C4-2B (cell line): Measurements from ENCODE around the gene ZC3H12C.
"Not testable (repeated sequence)": the region's sequence is repeated elsewhere in the genome, so short reads cannot be mapped to it uniquely, and the experiment has no call there.

Experiments used
- H3K27ac ChIP-seq: fragments of 450-650 bp; 2 replicates; pipeline ENCODE4 v1.5.1; 2017
- ZFX ChIP-seq: fragments of 450-650 bp; IDR thresholded peaks from 2 replicates; pipeline ENCODE4 v1.6.1; 2017
- TF ChIP-seq, protein P1 (sequence below): fragments of 450-650 bp; conservative IDR thresholded peaks from 2 replicates; pipeline ENCODE4 v1.5.1; 2017; ENCODE audit warnings: mild to moderate bottlenecking

The ZC3H12C gene

GRCh38 chr11:110059706-110060463, 33.3 kb upstream of the ZC3H12C start:
- H3K27ac ChIP-seq: no peak overlapping the region
- no peak for TF ChIP-seq ZFX
- TF ChIP-seq, protein P1, sequence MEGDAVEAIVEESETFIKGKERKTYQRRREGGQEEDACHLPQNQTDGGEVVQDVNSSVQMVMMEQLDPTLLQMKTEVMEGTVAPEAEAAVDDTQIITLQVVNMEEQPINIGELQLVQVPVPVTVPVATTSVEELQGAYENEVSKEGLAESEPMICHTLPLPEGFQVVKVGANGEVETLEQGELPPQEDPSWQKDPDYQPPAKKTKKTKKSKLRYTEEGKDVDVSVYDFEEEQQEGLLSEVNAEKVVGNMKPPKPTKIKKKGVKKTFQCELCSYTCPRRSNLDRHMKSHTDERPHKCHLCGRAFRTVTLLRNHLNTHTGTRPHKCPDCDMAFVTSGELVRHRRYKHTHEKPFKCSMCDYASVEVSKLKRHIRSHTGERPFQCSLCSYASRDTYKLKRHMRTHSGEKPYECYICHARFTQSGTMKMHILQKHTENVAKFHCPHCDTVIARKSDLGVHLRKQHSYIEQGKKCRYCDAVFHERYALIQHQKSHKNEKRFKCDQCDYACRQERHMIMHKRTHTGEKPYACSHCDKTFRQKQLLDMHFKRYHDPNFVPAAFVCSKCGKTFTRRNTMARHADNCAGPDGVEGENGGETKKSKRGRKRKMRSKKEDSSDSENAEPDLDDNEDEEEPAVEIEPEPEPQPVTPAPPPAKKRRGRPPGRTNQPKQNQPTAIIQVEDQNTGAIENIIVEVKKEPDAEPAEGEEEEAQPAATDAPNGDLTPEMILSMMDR: no peak

DNA sequence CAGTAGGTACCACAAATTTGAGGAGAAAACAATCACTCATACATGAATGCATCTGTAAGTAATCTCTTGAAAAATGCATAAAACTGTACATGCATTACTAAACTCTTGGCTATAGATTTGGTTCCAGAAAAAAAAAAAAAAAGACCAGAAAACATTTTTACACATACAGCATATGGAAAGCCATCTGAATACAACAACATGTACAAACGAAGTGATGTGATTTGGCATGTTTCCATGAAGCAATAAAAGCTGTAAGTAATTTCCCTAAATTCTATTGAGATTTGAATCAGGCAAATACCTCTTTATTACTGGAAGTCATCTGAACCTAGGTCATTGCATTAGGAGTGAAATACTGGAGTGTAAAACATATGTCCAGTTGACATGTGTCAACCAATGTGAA, 31.9 kb upstream of the ZC3H12C start:
- TF ChIP-seq, protein P1: no peak
- no peak for TF ChIP-seq ZFX
- H3K27ac ChIP-seq: no peak overlapping the region

- TF ChIP-seq, protein P1: no peak
- TF ChIP-seq ZFX: no peak
- H3K27ac ChIP-seq: no peak overlapping the region
These were observed 30.9 kb upstream of the ZC3H12C start for GRCh38 chr11:110062247-110062646.

DNA sequence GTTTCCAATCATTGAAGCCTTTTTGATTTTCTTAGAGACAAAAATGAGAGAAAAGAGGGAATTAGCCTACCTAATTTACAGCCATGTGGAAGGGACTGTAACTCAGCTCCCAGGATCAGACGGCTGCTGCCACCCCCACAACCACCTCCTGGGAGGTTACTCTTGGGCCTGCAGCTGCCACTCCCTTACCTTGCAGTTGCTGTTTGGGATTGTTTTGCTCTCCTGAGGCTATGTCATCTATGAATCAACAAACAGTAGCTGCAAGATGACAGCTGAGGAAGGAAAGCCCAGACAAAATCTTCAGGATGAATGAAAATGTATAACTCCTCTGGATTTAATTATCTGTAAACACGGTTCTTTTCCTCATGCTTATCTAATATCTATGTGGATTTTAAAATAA, 28.0 kb upstream of the ZC3H12C start:
- H3K27ac ChIP-seq: no peak overlapping the region
- no peak for TF ChIP-seq ZFX
- TF ChIP-seq, protein P1: no peak

DNA sequence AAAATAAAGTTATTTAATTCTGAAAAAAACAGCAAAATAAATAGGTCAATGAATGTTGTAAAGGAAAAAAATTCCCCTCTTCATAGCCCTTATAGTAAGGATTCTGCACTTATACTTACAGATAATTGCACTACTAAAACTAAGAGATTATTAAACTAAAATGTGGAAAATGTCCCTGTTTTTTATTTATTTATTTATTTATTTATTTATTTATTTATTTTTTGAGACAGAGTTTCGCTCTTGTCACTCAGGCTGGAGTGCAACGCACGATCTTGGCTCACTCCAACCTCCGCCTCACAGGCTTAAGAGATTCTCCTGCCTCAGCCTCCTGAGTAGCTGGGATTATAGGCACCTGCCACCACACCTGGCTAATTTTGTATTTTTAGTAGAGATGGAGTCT, 25.2 kb upstream of the ZC3H12C start:
- not testable (repeated sequence) for H3K27ac ChIP-seq

GRCh38 chr11:110069158-110069737, 23.9 kb upstream of the ZC3H12C start:
- 0 out of 2 replicates have a peak overlapping the region, but pooled peaks have one; percentile 6 for H3K27ac ChIP-seq
- TF ChIP-seq, protein P1: no peak
- no peak for TF ChIP-seq ZFX

DNA sequence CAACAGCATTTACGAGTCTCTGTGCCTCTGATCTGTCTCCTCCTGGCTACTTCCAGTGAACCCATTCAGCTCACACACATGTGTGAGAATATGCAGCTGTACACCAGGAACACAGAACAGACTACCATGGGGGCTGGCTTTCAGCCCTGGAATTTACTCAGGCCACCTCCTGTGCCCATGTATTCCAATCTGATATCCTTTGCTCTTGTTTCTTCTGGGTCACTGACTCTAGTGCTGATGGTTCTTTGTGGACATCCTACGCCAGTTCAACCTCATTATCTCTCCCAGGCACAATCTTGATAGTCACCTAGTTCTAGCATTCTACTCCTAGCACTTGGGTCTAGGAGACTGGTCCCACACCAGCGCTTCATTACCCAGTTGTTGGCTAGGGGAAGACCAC, 23.0 kb upstream of the ZC3H12C start:
- TF ChIP-seq ZFX: no peak
- TF ChIP-seq, protein P1: no peak
- H3K27ac ChIP-seq: no peak overlapping the region

DNA sequence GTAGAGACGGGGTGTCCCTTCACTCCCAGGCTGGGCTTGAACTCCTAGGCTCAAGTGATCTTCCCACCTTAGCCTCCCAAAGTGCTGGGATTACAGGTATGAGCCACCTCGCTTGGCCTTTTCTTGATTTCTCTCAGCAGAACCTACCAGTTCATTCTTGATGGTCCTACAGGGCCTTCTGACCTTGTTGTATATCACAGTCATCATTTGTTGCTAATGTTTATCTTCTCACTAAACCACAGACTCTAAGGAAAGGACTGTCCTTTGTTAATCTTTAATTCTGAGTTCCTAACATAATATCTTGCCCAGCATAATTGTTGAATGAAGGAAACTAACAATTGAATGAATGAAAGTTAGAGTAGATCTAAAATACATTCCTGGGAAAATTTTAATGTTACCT, 22.0 kb upstream of the ZC3H12C start:
- H3K27ac ChIP-seq: no peak overlapping the region
- TF ChIP-seq ZFX: no peak
- TF ChIP-seq, protein P1: no peak
